ENCODE measurements around the gene KBTBD12. TPM values are rescaled to one million over a fixed set of nuclear protein-coding genes. Genes with fewer than 3 reads are reported as not detected.

KBTBD12 gene
- total and polyA plus RNA-seq, 10 of the 15 experiments (the other 5 are each of a cell fraction or from before 2014, with no cell fraction given) = 0.01 to 0.11 TPM; not detected in 8

DNA sequence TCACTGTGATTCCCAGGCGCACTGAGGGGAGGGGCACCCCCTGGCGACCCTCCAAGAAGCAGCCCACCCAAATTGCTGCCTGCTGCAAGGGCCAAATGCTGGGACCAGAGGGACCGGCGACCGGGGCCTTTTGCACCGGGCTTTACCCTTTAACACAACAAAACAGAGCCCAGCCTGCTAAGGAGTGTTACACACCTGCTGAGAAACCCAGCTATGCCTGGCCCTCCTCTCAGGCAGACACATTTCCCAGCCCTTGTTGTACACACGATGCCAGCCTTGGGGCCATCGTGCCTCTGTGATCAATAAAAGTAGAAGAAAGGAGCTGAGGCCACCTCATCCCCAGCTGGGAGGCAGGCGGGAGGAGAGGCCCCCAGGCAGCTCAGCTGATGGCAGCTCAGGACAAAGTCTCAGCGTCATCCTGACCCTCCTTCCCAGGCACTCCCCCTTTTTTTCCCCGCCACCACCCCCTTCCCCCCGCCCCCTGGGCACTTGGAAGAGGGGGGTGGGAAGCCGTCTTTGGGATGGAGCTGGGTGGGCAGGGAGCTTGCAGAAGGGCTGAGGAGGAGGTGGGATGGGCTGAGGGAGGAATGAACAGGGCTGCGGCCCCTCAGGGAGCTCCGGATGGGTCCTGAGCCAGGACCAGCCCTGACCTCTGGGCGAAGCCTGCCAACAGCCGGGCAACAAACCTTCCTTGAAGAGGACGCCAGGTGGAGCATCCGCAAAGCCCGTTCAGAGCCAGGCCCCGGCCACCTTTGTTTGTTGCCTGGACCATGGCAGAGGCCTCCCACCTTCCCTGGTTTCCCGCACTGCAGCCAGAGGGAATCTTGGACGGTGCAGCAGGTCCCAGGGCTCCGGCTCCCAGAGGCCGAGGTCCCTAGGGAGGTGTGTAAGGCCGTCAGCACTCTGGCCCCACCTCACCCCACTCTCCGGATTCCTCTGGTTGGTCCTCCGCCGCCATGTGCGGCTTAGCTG, 91.3 kb downstream of the KBTBD12 start:
- no TSS peak for BruUV-seq (replicated peaks)
- POLR2A ChIA-PET = no interaction called here
- H3K27me3 ChIP-seq (replicated peaks in 1 of 2; ENCODE audit: control insufficient read depth in 2 of 2, insufficient read depth in 2 of 2, low read length in 1 of 2) = peaks cover 0 to 3% of the 10 kb centered on the region in 2 experiments; a peak in 1 of 4 replicates

More for the DNA sequence above, 91.3 kb downstream of the KBTBD12 start:
- Histone ChIP-seq H3K9ac (ENCODE audit: control insufficient read depth, insufficient read depth, low read length) (no peak overlapping the region), H3K4me2 (ENCODE audit: control insufficient read depth, insufficient read depth) (no peak overlapping the region), H4K20me1 (ENCODE audit: control insufficient read depth, insufficient read depth) (no peaks in the 10 kb centered on the region), H3K4me1 (ENCODE audit: control insufficient read depth, insufficient read depth, low read length) (no peaks in the 10 kb centered on the region), H3K36me3 (ENCODE audit: control insufficient read depth in 2 of 2, insufficient read depth in 2 of 2, low read length in 1 of 2) (no peaks in the 10 kb centered on the region), H2AFZ (ENCODE audit: control insufficient read depth, low read depth, low read length) (no peak overlapping the region), H3K4me3 (no peak overlapping the region), H3K79me2 (ENCODE audit: control insufficient read depth, insufficient read depth, low read length) (no peaks in the 10 kb centered on the region), H3K9me3 (replicated peaks; ENCODE audit: control insufficient read depth, insufficient read depth, low read length) (no peaks in the 10 kb centered on the region), H3K27ac (ENCODE audit: control insufficient read depth, insufficient read depth) (no peak overlapping the region)
- ChIA-PET RAD21 (ENCODE audit: unreplicated experiment) (no interaction called here), CTCF (no interaction called here), SMC1A (ENCODE audit: uncharacterized antibody, unreplicated experiment) (no interaction called here)
- intact Hi-C loops (cut with micrococcal nuclease; ENCODE audit: unreplicated experiment) (no loop called here), in situ Hi-C loops (cut with MboI) (no loop called here)
- no peak for TF ChIP-seq ZSCAN29 (IDR thresholded peaks at IDR 0.05)
- TF ChIP-seq, protein P1, sequence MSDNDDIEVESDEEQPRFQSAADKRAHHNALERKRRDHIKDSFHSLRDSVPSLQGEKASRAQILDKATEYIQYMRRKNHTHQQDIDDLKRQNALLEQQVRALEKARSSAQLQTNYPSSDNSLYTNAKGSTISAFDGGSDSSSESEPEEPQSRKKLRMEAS (IDR thresholded peaks at IDR 0.05; ENCODE audit: low read depth, low read length) = no peak
- no peak for TF ChIP-seq CBX5 (IDR thresholded peaks at IDR 0.05; ENCODE audit: low read depth)
- TF ChIP-seq EGR1 (IDR thresholded peaks at IDR 0.05; ENCODE audit: borderline replicate concordance in 1 of 2, low read depth in 2 of 2, low read length in 2 of 2) = no peak
- TF ChIP-seq BMI1 (IDR thresholded peaks at IDR 0.05; ENCODE audit: borderline replicate concordance) = no peak
- no peak for TF ChIP-seq BCLAF1 (IDR thresholded peaks at IDR 0.05)
- no peak for TF ChIP-seq RB1 (IDR thresholded peaks at IDR 0.05; ENCODE audit: borderline replicate concordance)
- no peak for TF ChIP-seq NRF1 (conservative IDR thresholded peaks at IDR 0.05; ENCODE audit: low read depth, low read length)
- no peak for TF ChIP-seq TBL1XR1 (IDR thresholded peaks at IDR 0.05; ENCODE audit: low read depth, low read length)
- TF ChIP-seq ZNF24 (IDR thresholded peaks at IDR 0.05) = no peak
- no peak for TF ChIP-seq POLR2AphosphoS5 (IDR thresholded peaks at IDR 0.05; ENCODE audit: low read length)
- TF ChIP-seq, protein P2, sequence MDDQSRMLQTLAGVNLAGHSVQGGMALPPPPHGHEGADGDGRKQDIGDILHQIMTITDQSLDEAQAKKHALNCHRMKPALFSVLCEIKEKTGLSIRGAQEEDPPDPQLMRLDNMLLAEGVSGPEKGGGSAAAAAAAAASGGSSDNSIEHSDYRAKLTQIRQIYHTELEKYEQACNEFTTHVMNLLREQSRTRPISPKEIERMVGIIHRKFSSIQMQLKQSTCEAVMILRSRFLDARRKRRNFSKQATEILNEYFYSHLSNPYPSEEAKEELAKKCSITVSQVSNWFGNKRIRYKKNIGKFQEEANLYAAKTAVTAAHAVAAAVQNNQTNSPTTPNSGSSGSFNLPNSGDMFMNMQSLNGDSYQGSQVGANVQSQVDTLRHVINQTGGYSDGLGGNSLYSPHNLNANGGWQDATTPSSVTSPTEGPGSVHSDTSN (IDR thresholded peaks at IDR 0.05; ENCODE audit: insufficient replicate concordance, low read depth, low read length) = no peak
- no peak for TF ChIP-seq SMAD5 (IDR thresholded peaks at IDR 0.05; ENCODE audit: low read depth)
- no peak for TF ChIP-seq BCL3 (IDR thresholded peaks at IDR 0.05; ENCODE audit: borderline replicate concordance, insufficient read depth, low read depth, low read length, poor library complexity, severe bottlenecking)
- DNase-seq (ENCODE audit: low read depth, low spot score) (no peak), ATAC-seq (no peak), FAIRE-seq (no peak)
- WGBS (ENCODE audit: insufficient coverage, insufficient replicate concordance, low lambda C conversion rate, missing lambda C conversion rate) = 58% methylated on average over 25 of the region's 30 CpGs

Measured in GM12878 (cell line).